OCI-LY7 (cell line): ENCODE data around the gene PNCK.

Source experiments
- EZH2phosphoT487 ChIP-seq: fragments of 200-600 bp; sonication (generic); IDR thresholded peaks from 2 replicates; pipeline ENCODE4 v1.6.1; 2018; ENCODE audit warnings: low read depth, borderline replicate concordance, mild to moderate bottlenecking, mixed run types, antibody characterized with exemption, low read length, moderate library complexity, mixed read lengths
- TF ChIP-seq, protein P1 (sequence below): fragments of 200-600 bp; sonication (generic); conservative IDR thresholded peaks from 2 replicates; pipeline ENCODE4 v1.5.1; 2014; ENCODE audit warnings: mild to moderate bottlenecking, antibody characterized with exemption, low read length, moderate library complexity, mixed read lengths

DNA sequence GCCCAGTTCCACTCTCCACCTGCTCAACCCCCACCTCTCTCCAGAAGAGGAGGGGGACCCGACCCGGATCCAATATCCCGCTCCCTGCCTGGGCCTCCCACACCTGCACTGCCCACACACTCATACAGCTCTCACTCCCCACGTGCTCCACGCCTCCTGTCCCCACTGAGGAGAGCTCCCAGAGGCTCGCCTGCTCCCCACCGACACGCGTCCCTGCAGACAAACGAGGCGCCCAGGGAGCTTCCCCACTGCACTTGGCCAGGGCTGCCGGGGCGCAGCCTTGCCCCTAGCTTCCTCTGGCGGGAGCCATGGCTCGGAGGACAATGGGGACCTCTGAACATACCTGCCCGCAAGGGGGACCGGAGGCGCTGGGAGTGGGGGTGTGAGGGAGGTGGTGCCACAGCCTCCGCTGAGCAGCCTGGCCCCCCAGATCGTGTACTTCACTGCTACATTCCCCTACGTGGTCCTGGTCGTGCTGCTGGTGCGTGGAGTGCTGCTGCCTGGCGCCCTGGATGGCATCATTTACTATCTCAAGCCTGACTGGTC lies 19.1 kb upstream of the PNCK start:
- TF ChIP-seq, protein P1, sequence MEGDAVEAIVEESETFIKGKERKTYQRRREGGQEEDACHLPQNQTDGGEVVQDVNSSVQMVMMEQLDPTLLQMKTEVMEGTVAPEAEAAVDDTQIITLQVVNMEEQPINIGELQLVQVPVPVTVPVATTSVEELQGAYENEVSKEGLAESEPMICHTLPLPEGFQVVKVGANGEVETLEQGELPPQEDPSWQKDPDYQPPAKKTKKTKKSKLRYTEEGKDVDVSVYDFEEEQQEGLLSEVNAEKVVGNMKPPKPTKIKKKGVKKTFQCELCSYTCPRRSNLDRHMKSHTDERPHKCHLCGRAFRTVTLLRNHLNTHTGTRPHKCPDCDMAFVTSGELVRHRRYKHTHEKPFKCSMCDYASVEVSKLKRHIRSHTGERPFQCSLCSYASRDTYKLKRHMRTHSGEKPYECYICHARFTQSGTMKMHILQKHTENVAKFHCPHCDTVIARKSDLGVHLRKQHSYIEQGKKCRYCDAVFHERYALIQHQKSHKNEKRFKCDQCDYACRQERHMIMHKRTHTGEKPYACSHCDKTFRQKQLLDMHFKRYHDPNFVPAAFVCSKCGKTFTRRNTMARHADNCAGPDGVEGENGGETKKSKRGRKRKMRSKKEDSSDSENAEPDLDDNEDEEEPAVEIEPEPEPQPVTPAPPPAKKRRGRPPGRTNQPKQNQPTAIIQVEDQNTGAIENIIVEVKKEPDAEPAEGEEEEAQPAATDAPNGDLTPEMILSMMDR = no peak
- no peak for TF ChIP-seq EZH2phosphoT487
